Neuronal stem cell (in vitro differentiated cells): Measurements from ENCODE around the gene TRAT1.

Source experiments
- DNase-seq: peaks from one replicate; pipeline ENCODE4 v3.0.0-alpha.2; 2013; ENCODE audit warnings: low spot score
- H2AFZ ChIP-seq: one replicate; pipeline ENCODE4 v1.6.1; 2013; ENCODE audit warnings: mild to moderate bottlenecking, low read length, inconsistent platforms
- H2AK5ac ChIP-seq: 2 replicates; pipeline ENCODE4 v1.6.1; 2013; ENCODE audit warnings: low read depth, mild to moderate bottlenecking, inconsistent platforms, low read length, moderate library complexity, mixed read lengths
- H2BK120ac ChIP-seq: 2 replicates; pipeline ENCODE4 v1.6.1; 2013; ENCODE audit warnings: low read depth, mild to moderate bottlenecking, inconsistent platforms, low read length, moderate library complexity, mixed read lengths
- H2BK12ac ChIP-seq: one replicate; pipeline ENCODE4 v1.6.1; 2013; ENCODE audit warnings: low read length, inconsistent platforms
- H2BK15ac ChIP-seq: 2 replicates; pipeline ENCODE4 v1.6.1; 2013; ENCODE audit warnings: mild to moderate bottlenecking, low read length, inconsistent platforms, mixed read lengths
- H2BK5ac ChIP-seq: one replicate; pipeline ENCODE4 v1.6.1; 2013; ENCODE audit warnings: inconsistent platforms, mild to moderate bottlenecking, low read length, moderate library complexity
- H3K14ac ChIP-seq: one replicate; pipeline ENCODE4 v1.6.1; 2013; ENCODE audit warnings: low read length, inconsistent platforms
- H3K18ac ChIP-seq: 2 replicates; pipeline ENCODE4 v1.6.1; 2013; ENCODE audit warnings: low read length, inconsistent platforms
- H3K23ac ChIP-seq: 2 replicates; pipeline ENCODE4 v1.6.1; 2013; ENCODE audit warnings: low read depth, mild to moderate bottlenecking, mixed read lengths, low read length, inconsistent platforms; ENCODE audit not compliant: poor library complexity
- H3K27ac ChIP-seq: replicated peaks from 3 replicates; pipeline ENCODE4 v1.5.1; 2013; ENCODE audit warnings: low read length, inconsistent platforms
- H3K27me3 ChIP-seq, 3 experiments: 2 replicates each; pipeline ENCODE4 v1.6.1; 2013; ENCODE audit warnings: low read length in 3 of 3, mild to moderate bottlenecking in 2 of 3, inconsistent platforms in 1 of 3, low read depth in 1 of 3, mixed read lengths in 1 of 3, moderate library complexity in 1 of 3; ENCODE audit not compliant: control insufficient read depth in 3 of 3, insufficient read depth in 3 of 3
- H3K36me3 ChIP-seq, 2 donors: replicated peaks in 1 of 2; 2 replicates each; pipeline ENCODE4 v1.6.1; 2013; ENCODE audit warnings: low read length in 2 of 2; ENCODE audit not compliant: control insufficient read depth in 2 of 2, insufficient read depth in 2 of 2
- H3K4ac ChIP-seq: 2 replicates; pipeline ENCODE4 v1.6.1; 2013; ENCODE audit warnings: inconsistent platforms, mild to moderate bottlenecking, low read length, moderate library complexity
- H3K4me1 ChIP-seq, 2 donors: 1 replicate in 1 of 2; 2 replicates in 1 of 2; pipeline ENCODE4 v1.6.1; 2013; ENCODE audit warnings: low read length in 2 of 2, low read depth in 1 of 2; ENCODE audit not compliant: control insufficient read depth in 2 of 2, insufficient read depth in 1 of 2
- H3K4me2 ChIP-seq: one replicate; pipeline ENCODE4 v1.6.1; 2013; ENCODE audit warnings: mild to moderate bottlenecking, low read length, inconsistent platforms; ENCODE audit not compliant: insufficient read depth, poor library complexity, severe bottlenecking
- H3K4me3 ChIP-seq, 2 donors: 2 replicates each; pipeline ENCODE4 v1.5.1; 2013; ENCODE audit warnings: low read length in 2 of 2, mild to moderate bottlenecking in 2 of 2, inconsistent platforms in 1 of 2, moderate library complexity in 1 of 2
- H3K79me1 ChIP-seq: one replicate; pipeline ENCODE4 v1.6.1; 2013; ENCODE audit warnings: low read depth, mild to moderate bottlenecking, inconsistent platforms, low read length, moderate library complexity
- H3K9ac ChIP-seq: one replicate; pipeline ENCODE4 v1.6.1; 2013; ENCODE audit warnings: mild to moderate bottlenecking, low read depth, low read length, inconsistent platforms; ENCODE audit not compliant: poor library complexity
- H3K9me3 ChIP-seq, 2 donors: replicated peaks in 1 of 2; 2 replicates each; pipeline versions ENCODE3 to v1.6.1; 2013; ENCODE audit warnings: low read length in 2 of 2, mild to moderate bottlenecking in 2 of 2, inconsistent platforms in 1 of 2, low read depth in 1 of 2, mixed read lengths in 1 of 2, moderate library complexity in 1 of 2; ENCODE audit not compliant: control insufficient read depth in 2 of 2, insufficient read depth in 1 of 2
- H4K8ac ChIP-seq: one replicate; pipeline ENCODE4 v1.6.1; 2013; ENCODE audit warnings: low read depth, mild to moderate bottlenecking, inconsistent platforms, low read length, moderate library complexity
- H4K91ac ChIP-seq: one replicate; pipeline ENCODE4 v1.6.1; 2013; ENCODE audit warnings: low read length, low read depth, mild to moderate bottlenecking, inconsistent platforms; ENCODE audit not compliant: poor library complexity
- WGBS, 2 donors: extraction: QIAGEN DNeasy Blood & Tissue Kit; methylation state at CpG; one replicate each; pipeline ENCODE4 v1.1.7; 2013; ENCODE audit warnings: missing lambda C conversion rate in 2 of 2, mixed read lengths in 1 of 2; ENCODE audit not compliant: insufficient read length in 2 of 2, insufficient replicate concordance in 1 of 2; ENCODE audit errors: extremely low coverage in 2 of 2; 5-methylcytosine and 5-hydroxymethylcytosine counted together

The TRAT1 gene

DNA sequence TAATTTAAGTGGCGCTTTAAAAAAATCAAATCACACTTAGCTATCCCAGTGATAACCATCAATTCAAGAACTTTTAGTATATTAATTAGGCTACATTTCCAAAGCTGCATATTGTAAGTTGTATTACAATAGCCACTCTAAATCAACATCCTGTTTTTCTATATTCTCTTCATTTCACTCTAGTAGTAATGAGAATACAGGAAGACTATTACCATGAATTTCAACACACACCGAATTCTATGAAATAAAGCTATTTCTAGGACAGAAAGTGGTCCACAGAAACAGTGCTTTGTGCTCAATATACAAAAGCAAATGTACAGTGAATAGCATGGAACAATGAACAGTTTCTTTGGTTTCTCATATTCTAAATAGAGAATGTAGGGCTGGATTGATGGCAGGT lies 24.6 kb downstream of the TRAT1 start:
- no peak overlapping the region for H2BK12ac ChIP-seq
- no peak overlapping the region for H2AFZ ChIP-seq
- WGBS, 2 donors = no CpG with 5 or more reads among the region's 2 CpGs

DNA sequence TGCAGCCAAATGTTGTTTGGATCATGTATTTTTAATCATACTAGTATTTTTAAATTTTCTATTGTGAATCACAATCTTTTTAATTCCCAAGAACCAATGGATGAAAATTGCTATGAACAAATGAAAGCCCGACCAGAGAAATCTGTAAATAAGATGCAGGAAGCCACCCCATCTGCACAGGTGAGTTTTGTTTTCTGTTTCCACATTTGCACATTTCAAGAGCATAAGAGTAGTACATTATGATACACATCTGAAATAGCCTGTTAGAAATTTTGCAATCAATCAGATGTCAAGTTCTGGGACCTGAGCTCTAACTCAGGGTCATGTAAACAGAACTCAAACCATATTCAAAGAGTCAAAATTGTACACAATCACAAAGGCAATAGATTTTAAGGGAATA lies 26.5 kb downstream of the TRAT1 start:
- no peak overlapping the region for H3K9ac ChIP-seq
- no peak overlapping the region for H2AFZ ChIP-seq
- H4K8ac ChIP-seq = no peak overlapping the region
- no peak overlapping the region for H3K4me3 ChIP-seq
- no peak overlapping the region for H3K4ac ChIP-seq
- no peak overlapping the region for H2AK5ac ChIP-seq
- H3K36me3 ChIP-seq = no peaks in the 10 kb centered on the region
- no peaks in the 10 kb centered on the region for H3K27me3 ChIP-seq
- H3K4me2 ChIP-seq = no peak overlapping the region
- no peak overlapping the region for H2BK12ac ChIP-seq
- H3K23ac ChIP-seq = no peak overlapping the region
- DNase-seq = no peak
- H3K18ac ChIP-seq = no peak overlapping the region
- H4K91ac ChIP-seq = no peak overlapping the region
- no peaks in the 10 kb centered on the region for H3K79me1 ChIP-seq
- no peak overlapping the region for H2BK5ac ChIP-seq
- H3K14ac ChIP-seq = no peak overlapping the region
- H3K4me1 ChIP-seq = no peaks in the 10 kb centered on the region
- H3K9me3 ChIP-seq = no peaks in the 10 kb centered on the region
- H2BK120ac ChIP-seq = no peak overlapping the region
- H2BK15ac ChIP-seq = no peak overlapping the region
- WGBS, 2 donors = no CpG with 5 or more reads among the region's 1 CpG
- no peak overlapping the region for H3K27ac ChIP-seq

More for the DNA sequence above, 24.6 kb downstream of the TRAT1 start:
- no peak overlapping the region for H4K8ac ChIP-seq
- no peak overlapping the region for H3K23ac ChIP-seq
- H3K18ac ChIP-seq = no peak overlapping the region
- H3K4me1 ChIP-seq = no peaks in the 10 kb centered on the region
- H2BK120ac ChIP-seq = no peak overlapping the region
- H2BK5ac ChIP-seq = no peak overlapping the region
- H3K4ac ChIP-seq = no peak overlapping the region
- H3K9ac ChIP-seq = no peak overlapping the region
- H3K36me3 ChIP-seq = no peaks in the 10 kb centered on the region
- no peaks in the 10 kb centered on the region for H3K79me1 ChIP-seq
- no peaks in the 10 kb centered on the region for H3K9me3 ChIP-seq
- no peak overlapping the region for H3K14ac ChIP-seq
- no peak overlapping the region for H3K4me2 ChIP-seq
- H3K27me3 ChIP-seq = no peaks in the 10 kb centered on the region
- no peak overlapping the region for H3K4me3 ChIP-seq
- no peak overlapping the region for H2AK5ac ChIP-seq
- no peak overlapping the region for H4K91ac ChIP-seq
- DNase-seq = no peak
- no peak overlapping the region for H3K27ac ChIP-seq
- no peak overlapping the region for H2BK15ac ChIP-seq

DNA sequence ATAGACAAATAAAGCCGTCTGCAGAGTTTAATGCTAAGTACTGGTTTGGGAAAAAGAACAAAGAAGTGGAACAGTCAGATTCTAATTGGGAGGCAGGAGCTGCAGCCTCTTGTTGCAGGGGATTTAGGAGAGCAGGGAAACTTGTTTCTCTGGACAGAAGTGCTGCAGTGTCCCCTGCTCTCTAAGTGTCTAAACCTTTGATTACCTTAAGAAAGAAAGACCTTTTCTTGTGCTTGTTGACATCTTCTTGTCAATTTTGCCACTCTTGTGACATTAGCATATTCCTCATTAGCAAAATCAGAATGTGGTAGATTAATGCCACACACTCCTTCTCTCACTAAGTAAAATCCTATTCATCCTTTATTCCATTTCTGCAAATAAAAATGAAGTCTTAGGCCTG lies 38.8 kb downstream of the TRAT1 start:
- Histone ChIP-seq H3K14ac (no peak overlapping the region), H3K9me3 (peaks cover 0 to 4% of the 10 kb centered on the region in 2 donors), H2AK5ac (no peak overlapping the region), H3K4me1 (peaks cover 0 to 2% of the 10 kb centered on the region in 2 donors), H3K9ac (no peak overlapping the region), H2AFZ (no peak overlapping the region), H2BK5ac (no peak overlapping the region), H2BK15ac (no peak overlapping the region), H3K23ac (no peak overlapping the region), H3K79me1 (no peaks in the 10 kb centered on the region), H3K27me3 (no peaks in the 10 kb centered on the region), H3K36me3 (no peaks in the 10 kb centered on the region), H3K4ac (no peak overlapping the region), H4K91ac (no peak overlapping the region), H3K18ac (no peak overlapping the region), H3K4me3 (no peak overlapping the region), H2BK12ac (no peak overlapping the region), H3K4me2 (no peak overlapping the region), H2BK120ac (no peak overlapping the region), H4K8ac (no peak overlapping the region), H3K27ac (no peak overlapping the region)
- peak; percentile 9 for DNase-seq
- no CpG with 5 or more reads among the region's 1 CpG for WGBS, 2 donors

DNA sequence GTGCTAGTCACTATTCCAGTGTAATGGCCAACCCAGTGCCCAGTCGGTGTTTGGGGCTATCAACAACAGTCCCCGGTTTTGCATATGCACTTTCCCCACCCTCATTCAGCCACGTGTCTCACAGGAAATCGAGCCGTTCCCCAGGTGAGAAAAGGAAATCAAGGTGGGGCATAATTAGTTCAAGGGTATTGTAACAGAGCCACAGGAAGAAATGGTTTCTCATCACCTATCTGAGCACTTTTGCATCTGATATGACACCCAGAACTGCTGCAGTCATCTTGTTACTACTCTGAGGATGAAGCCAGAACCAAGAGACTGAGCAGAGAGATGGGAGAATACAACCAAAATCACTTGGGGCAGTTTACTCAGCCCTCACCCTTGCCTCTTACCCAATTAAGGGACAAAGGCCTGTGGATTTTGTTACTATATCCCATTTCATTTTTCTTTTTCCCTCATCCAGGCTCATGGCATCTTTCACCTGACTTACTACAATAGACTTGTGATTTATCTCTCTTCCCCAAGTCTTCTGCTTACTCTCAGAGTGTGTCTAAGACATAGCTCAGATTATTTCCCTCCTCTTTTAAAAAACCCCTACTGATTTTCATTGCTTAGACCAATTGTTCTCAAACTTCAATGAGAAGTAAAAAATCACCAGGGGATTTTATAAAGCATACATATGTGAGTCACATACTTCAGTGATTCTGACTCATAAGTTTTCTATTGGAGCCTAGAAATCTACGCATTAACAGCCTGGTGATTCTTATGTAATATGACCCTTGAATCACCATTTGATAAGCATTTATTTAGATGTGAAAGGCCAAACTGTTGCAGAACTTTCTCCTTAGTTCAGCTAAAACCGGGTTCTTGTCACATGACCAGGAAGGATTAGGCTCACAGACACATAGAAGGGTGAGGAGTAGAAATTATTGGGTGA lies 40.5 kb downstream of the TRAT1 start:
- no peak overlapping the region for H3K9ac ChIP-seq
- no peak overlapping the region for H3K18ac ChIP-seq
- no peak overlapping the region for H2BK120ac ChIP-seq
- H2BK15ac ChIP-seq = no peak overlapping the region
- no peak overlapping the region for H4K8ac ChIP-seq
- no peak overlapping the region for H4K91ac ChIP-seq
- no peak overlapping the region for H3K4me2 ChIP-seq
- no peaks in the 10 kb centered on the region for H3K79me1 ChIP-seq
- H3K4me3 ChIP-seq = no peak overlapping the region
- no peaks in the 10 kb centered on the region for H3K27me3 ChIP-seq
- H2BK12ac ChIP-seq = no peak overlapping the region
- H2AFZ ChIP-seq = no peak overlapping the region
- peaks cover 0 to 4% of the 10 kb centered on the region in 2 donors for H3K9me3 ChIP-seq
- no CpG with 5 or more reads among the region's 7 CpGs for WGBS, 2 donors
- H2AK5ac ChIP-seq = no peak overlapping the region
- H2BK5ac ChIP-seq = no peak overlapping the region
- no peak overlapping the region for H3K27ac ChIP-seq
- H3K14ac ChIP-seq = no peak overlapping the region
- H3K23ac ChIP-seq = no peak overlapping the region
- H3K4ac ChIP-seq = no peak overlapping the region
- no peak for DNase-seq
- H3K36me3 ChIP-seq = no peaks in the 10 kb centered on the region
- peaks cover 0 to 2% of the 10 kb centered on the region in 2 donors for H3K4me1 ChIP-seq
